H54 (cell line): ENCODE measurements around the gene ZNF850.

ENCODE experiments used
- DNase-seq: peaks from one replicate; pipeline ENCODE4 v3.0.0; 2011; ENCODE audit warnings: low spot score, mixed read lengths; ENCODE audit not compliant: insufficient read length
- FAIRE-seq: peaks from 3 replicates; lab custom pipeline; 2011; peaks lifted over from hg19 to GRCh38; lab: Jason Lieb, UNC
- POLR2A ChIP-seq: IDR thresholded peaks from 2 replicates; pipeline ENCODE4 v1.6.1; 2011; ENCODE audit warnings: low read depth, mild to moderate bottlenecking, low read length

Gene ZNF850

DNA sequence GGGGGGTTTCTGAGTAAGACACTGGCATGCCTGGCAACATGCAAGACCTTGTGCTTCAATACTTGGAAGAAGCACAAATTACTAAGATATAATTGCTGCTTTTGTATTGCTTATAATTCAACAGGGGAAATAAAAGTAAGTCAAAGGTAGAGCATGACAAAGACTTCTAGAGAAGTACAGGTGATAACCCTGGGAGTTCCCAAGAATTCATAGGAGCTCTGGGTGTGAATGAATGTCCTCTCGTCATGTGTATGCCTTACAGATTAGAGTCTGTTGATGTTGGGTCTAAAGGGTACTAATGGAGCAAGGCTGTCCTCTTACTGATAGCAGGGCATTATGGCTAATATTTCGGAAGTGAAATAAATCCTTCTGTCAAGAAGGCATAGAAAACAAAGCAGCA is 98.4 kb downstream of the ZNF850 start:
- no peak for DNase-seq
- no peak for FAIRE-seq
- TF ChIP-seq POLR2A: no peak

GRCh38 chr19:36672368-36672767 is 100.2 kb downstream of the ZNF850 start:
- no peak for DNase-seq
- no peak for TF ChIP-seq POLR2A
- FAIRE-seq: no peak

- DNase-seq (no peak), FAIRE-seq (no peak)
- no peak for TF ChIP-seq POLR2A
Measured at GRCh38 chr19:36668646-36669045, 104.0 kb downstream of the ZNF850 start.

- TF ChIP-seq POLR2A: no peak
- DNase-seq: no peak
- no peak for FAIRE-seq
Measured at GRCh38 chr19:36665832-36666231, 106.8 kb downstream of the ZNF850 start.
